Measurements from ENCODE around the gene PROSER2. TPM values are rescaled to one million over a fixed set of nuclear protein-coding genes. Genes with fewer than 3 reads are reported as not detected.
"Not testable (repeated sequence)": the region's sequence is repeated elsewhere in the genome, so short reads cannot be mapped to it uniquely, and the experiment has no call there.

The PROSER2 gene
- total and polyA plus RNA-seq, 12 donors, result 0.34 to 1.6 (median 0.76) TPM

GRCh38 chr10:11887381-11888227, 64.4 kb downstream of the PROSER2 start:
- TF ChIP-seq CTCF (IDR thresholded peaks at IDR 0.05), result no peak
- no peak for ATAC-seq
- Histone ChIP-seq H3K27ac (no peak overlapping the region), H3K4me1 (peaks cover 0 to 7% (median 0%) of the 10 kb centered on the region in 9 donors), H3K36me3 (no peaks in the 10 kb centered on the region), H3K4me3 (no peak overlapping the region), H3K27me3 (no peaks in the 10 kb centered on the region), H3K9me3 (no peaks in the 10 kb centered on the region)
- DNase-seq, result no peak
- intact Hi-C loops (cut with DNase I), result no loop called here
- WGBS, 2 donors, result 84 to 91% methylated on average over 16 of the region's 16 CpGs

DNA sequence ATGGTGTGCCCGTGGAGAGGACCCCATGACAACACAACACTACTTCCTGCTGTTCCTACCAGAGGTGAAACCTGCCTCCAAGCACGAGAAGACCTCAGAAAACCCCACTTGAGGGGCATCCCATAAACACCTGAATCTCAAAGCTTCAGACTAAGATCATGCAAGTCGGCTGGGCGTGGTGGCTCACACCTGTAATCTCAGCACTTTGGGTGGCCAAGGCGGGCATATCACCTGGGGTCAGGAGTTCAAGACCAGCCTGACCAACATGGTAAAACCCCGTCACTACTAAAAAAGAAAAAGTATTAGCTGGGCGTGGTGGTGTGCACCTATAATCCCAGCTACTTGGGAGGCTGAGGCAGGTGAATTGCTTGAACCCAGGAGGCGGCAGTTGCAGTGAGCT, 66.1 kb downstream of the PROSER2 start:
- intact Hi-C loops (cut with DNase I); H3K27me3 ChIP-seq; H3K9me3 ChIP-seq; H3K36me3 ChIP-seq; H3K27ac ChIP-seq; DNase-seq; H3K4me1 ChIP-seq; H3K4me3 ChIP-seq; ATAC-seq: not testable (repeated sequence)
- 82 to 88% methylated on average over 8 of the region's 8 CpGs for WGBS, 2 donors

DNA sequence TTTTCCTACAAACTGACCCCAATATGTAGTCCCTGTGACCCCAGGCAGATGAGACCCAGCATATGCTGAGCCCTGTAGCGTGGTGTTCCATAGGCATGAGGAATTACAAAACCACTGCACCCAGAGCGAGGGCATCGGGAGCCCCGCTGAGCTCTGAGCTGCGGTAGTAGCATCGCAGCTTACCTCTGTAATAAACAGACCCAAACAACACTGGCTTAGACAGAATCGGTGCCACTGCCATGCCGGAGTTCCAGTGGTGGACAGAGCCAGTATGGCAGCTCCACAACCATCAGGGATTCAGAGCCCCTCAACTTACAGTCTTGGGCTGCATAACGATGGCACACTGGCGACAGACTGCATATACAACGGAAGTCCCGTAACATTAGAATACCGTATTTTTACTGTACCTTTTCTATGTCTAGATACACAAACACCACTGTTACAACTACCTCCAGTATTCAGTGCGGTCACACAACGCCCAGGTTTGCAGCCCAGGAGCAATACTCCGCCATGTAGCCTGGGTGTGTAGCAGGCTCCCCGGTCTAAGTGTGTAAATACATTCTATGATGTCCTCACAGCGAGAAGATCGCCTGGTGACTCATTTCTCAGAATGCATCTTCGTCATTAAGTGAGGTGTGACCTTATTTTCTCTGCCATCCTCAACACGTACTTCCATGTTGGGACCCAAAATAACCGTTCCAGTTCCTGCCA, 68.8 kb downstream of the PROSER2 start:
- intact Hi-C loops (cut with DNase I), result no loop called here
- 96 to 98% methylated on average over 22 of the region's 22 CpGs for WGBS, 2 donors
- no peak for DNase-seq

DNA sequence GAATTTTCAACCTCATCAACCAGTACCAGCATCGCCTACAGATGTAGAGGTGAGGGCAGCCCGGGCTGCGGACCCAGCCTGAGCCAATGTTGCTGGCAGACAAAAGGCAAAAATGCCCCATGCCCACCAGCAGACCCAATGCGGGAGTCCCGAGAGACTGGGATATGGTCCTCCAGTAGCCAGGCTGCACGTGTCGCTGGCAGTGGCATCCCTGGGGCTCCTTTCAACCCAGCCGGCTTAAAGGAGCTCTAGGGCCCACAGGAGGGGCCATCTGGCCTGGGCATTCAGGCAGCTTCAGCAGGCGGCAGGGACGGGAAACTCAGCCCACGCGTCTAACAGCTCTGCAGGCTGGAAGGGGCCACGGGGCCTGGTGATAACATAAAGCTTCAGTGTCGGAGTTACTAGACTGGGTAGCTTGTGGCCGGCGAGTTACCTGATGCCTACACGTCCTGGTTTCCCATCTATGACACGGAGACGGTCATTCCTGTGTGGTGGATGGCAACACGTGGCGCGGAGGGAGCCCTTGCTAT, 70.7 kb downstream of the PROSER2 start:
- no peaks in the 10 kb centered on the region for H3K9me3 ChIP-seq
- H3K36me3 ChIP-seq, result no peaks in the 10 kb centered on the region
- H3K27ac ChIP-seq, result no peak overlapping the region
- no peak for DNase-seq
- no peak for TF ChIP-seq CTCF (IDR thresholded peaks at IDR 0.05)
- 87 to 92% methylated on average over 20 to 22 of the region's 22 CpGs for WGBS, 2 donors
- ATAC-seq, result no peak
- no peaks in the 10 kb centered on the region for H3K27me3 ChIP-seq
- no peaks in the 10 kb centered on the region for H3K4me1 ChIP-seq
- H3K4me3 ChIP-seq, result no peak overlapping the region
- intact Hi-C loops (cut with DNase I), result no loop called here

More for the DNA sequence above, 68.8 kb downstream of the PROSER2 start:
- ATAC-seq, result no peak
- TF ChIP-seq CTCF (IDR thresholded peaks at IDR 0.05), result no peak
- Histone ChIP-seq H3K27ac (no peak overlapping the region), H3K4me3 (no peak overlapping the region), H3K36me3 (no peaks in the 10 kb centered on the region), H3K27me3 (no peaks in the 10 kb centered on the region), H3K9me3 (no peaks in the 10 kb centered on the region), H3K4me1 (no peaks in the 10 kb centered on the region)

Measured in heart right ventricle (tissue), 16 donors.